GM19455 (cell line): Measurements from ENCODE around the gene ZNF513.

ENCODE experiments used
- ATAC-seq: cut with Tn5 transposase; IDR thresholded peaks from one replicate; pipeline ENCODE4 v1.9.1; 2021; ENCODE audit not compliant: unreplicated experiment

Gene ZNF513

DNA sequence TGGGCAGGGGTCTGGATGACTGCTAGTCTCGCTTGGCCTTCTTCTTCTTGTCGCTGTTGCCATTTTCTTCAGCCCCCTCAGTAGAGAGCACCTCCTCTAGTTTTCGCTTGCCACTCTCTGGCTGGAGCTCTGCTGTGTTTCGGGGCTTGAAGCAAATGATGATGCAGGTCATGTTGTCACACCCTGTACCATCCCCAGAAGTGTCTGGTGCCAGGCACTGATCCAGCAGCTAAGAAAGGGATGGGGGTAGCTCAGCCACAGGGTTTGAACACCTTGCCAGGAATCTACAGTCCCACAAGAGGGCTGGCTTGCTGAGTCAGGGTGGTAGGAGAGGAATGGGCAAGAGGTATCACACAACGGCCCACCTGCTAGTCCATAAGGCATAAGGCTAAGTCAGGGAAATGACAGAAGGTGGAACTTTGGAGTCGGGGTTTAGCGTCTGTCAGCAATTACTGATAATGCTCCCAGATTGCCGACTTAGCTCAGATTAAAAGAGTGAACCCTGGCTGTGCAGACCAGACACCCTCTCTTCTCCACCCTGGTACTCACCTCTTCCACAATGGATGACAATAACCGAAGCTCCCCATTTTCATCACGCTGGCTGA, 1.1 kb upstream of the ZNF513 start:
- no peak for ATAC-seq

DNA sequence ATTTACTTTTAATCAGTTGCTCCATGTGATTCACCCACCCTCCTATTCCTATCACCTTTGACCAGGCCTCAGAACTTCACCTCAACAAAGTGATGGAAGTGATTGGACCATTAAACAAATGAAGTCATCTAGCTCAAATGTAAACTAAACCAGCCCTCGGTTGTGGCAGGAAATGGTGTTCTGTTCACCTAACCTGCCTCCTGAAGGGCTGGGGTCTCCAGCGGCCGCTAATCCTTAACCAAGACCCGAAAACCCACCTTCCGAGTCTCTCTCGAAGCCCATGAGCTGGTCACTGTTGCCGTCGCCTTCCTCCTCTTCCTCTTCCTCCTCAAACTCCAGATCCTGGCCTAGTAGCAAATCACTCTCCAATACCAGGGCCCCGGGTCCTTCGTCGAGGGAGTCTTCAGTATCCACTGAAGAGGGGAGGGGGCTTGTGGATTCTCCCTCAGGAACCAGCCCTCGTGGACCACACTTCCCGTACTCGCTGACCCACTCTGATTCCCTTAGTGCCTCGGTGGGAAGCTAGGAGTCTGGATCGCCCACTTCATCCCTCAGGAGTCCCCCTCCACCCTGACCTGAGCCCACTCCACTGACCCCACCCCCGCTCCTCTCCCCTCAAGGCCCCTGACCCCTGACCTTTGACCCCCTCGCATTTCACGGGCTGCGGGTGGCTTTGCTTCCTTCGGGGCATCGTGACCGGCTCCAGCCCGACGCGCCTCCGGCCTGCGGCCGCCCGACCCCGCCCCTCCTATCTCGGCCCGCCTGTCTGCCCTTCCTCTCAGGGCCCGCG, 503 bp downstream of the ZNF513 start:
- peak; percentile 46 for ATAC-seq

DNA sequence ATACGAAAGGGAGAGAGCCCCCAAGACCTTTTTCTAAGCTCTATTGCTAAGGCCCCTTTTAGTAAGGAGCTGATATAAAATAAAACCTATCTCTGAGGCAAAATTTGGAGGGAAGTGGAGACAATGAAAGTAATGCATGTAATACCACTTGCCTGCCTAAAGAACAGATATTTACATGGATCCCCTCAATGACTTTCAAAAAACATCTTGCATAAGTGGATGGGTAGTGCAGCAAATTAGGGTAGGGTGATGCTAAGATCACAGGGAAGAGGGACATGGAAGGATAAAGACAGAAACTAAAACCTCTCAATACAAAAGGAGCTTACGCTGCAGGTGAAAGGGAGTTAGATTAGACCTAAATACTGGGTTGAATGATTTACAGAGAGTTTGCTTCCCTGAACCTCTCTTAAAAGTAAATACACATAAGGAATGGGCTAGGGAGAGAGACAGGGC, 1.1 kb downstream of the ZNF513 start:
- no peak for ATAC-seq

DNA sequence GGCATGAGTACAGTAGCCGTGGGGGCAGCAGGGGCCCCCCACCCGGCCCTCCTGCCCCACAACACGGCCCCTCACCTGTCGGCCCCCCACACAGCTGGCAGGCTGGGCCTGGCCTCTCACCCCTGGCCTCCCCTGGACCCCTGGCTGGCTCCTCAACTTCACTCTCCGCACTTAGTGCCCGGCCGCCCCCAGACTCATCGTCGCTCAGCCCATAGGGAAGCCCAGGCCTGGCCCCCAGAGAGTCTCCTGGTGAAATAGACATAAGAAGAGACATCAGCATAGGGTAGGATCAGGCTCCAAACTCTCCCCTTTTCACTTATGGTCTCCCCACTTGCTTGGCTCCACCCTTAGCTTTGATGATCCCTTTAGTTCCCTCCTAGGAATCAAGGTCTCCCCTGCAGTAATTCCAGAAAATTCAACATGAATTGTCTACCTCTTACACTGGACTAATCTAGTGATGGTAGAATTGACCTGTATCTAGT, 1.7 kb downstream of the ZNF513 start:
- ATAC-seq = no peak

DNA sequence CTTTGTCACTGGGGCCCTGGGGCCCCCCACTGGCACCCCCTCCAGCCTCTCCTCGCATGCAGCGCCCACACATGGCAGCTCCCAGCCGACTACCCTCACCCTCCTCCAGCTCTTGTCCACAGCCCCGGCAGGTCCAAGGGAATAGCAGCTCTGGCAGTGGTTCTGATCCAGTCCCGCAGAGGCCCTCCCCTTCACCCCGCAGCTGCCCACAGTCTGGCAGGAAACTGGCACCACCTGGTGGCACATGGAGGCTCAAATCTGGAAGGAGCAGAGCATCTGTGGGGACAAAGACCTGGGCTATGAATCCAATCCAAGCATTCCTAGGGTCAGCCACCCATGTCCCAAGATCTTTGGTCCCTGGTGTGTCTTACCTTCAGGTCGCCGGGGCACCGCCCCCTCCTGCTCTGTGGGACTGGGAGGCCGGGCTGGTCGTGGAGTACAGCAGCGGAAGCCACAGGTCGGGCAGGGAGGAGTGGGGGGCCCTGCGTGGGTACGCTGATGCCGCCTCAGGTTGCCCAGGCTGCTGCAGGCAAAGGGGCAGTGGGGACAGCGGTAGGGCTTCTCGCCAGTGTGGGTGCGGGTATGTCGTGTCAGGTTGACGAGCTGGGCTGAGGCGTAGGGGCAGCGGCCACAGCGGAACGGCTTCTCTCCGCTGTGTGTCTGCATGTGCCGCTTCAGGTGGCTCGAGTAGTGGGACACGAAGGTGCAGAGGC, 2.3 kb downstream of the ZNF513 start:
- no peak for ATAC-seq

DNA sequence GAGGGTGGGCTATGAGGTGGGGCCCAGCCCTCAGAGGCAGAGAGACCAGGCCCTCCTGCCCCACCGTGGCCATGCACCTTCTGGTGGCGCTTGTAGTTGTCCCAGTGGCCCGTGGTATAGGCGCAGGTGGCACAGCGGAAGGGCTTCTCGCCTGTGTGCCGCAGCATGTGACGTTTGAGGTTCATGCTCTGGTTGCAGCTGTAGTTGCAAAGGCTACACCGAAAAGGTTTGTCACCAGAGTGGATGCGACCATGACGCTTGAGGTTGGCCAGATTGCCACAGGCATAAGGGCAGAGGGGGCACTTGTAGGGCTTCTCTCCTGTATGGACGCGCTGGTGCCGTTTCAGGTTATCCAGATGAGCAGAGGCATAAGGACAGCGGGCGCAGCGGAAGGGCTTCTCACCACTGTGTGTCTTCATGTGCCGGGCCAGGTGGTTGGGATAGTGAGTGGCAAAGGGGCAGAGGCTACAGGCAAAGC, 2.9 kb downstream of the ZNF513 start:
- ATAC-seq = no peak

DNA sequence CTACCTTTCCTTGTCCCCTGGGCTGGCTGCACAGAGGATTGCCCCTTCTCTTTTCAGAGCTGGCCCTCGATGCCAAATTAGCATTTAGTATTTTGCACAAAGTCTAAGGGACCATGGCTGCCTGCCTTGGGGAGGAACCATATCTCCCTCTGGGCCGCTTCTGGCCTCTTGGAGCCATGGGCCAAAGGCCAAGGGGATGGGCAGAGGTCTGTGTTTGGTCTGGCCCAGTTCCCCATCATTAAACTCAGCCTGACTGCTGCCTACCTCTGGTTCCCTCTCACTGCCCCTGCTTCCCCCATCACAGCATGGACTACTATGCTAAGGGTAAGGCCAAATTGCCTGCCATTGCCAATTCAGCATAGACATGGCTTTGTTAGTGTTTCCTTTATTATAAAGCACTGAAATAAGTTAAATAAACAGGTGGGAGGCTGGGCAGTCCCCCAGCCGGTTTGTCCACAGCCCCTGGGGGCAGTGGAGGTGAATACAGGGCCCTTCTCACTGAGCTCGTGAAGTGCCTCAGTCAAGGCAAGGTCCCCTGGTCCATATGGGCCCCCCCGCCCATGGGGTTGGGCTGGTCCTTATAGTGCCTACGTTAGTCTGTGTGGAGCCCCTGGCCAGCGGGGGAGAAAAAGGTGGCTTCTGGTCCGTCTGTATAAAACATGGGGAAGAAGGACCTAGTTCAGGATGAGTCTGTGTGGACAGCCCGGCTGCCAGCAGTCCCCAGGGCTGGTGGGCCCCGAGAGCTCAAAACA, 3.5 kb downstream of the ZNF513 start:
- ATAC-seq = no peak

DNA sequence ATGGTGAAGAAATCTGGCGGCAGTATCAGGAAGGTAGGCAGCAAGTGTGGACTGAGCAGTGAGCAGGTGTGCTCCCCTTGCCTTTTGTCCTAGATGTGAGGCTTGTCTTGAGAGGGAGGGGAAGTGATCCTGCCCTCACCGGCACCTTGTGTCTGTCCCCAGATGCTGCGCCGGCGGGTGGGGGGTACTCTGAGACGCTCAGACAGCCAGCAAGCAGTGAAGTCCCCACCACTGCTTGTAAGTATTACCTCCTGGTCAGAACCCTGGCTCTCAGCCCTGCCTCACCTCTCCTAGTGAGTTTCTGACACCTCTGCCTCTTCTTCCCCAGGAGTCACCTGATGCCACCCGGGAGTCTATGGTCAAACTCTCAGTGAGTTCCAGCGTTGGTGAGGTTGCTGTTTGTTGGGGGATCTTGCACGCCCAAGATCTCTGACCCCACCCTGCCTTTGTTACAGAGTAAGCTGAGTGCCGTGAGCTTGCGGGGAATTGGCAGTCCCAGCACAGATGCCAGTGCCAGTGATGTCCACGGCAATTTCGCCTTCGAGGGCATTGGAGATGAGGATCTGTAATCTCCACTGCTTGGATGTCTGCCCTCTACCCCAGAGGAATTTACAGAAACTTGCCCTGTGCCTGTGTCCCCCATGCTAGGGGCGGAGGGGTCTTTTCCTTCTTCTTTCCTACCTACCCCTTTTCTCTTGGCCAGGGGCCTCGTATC, 4.2 kb downstream of the ZNF513 start:
- no peak for ATAC-seq

DNA sequence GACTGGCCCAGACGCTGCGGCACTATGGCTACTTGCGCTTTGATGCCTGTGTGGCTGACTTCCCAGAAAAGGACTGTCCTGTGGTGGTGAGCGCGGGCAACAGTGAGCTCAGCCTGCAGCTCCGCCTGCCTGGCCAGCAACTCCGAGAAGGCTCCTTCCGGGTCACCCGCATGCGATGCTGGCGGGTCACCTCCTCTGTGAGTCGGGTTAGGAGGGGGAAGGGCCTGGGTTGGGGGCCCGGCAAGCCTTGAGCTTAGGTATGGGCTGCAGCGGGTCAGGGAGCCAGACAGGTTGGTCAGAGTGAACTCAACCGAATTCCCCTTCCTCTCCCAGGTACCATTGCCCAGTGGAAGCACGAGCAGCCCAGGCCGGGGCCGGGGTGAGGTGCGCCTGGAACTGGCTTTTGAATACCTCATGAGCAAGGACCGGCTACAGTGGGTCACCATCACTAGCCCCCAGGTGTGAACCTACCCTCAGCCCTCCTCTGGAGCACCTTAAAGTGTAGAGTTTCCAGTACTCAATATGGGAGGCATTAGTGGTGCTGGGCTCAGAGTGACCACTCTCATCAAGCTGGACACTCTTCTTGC, 4.9 kb downstream of the ZNF513 start:
- ATAC-seq = no peak

DNA sequence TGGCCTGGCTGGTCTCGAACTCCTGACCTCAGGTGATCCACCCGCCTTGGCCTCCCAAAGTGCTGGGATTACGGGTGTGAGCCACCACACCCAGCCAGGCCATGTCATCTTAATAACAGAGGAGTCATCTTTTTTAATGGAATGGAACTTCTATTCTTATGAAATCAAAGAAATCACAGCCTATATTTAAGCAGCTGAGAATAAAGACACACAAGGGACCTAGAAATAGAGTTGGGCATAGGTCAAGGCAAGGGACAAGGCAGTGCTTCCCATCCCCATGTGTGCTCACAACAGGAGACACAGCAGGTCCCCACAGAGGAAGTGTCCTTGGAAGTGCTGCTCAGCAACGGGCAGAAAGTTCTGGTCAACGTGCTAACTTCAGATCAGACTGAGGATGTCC, 7.0 kb downstream of the ZNF513 start:
- no peak for ATAC-seq

DNA sequence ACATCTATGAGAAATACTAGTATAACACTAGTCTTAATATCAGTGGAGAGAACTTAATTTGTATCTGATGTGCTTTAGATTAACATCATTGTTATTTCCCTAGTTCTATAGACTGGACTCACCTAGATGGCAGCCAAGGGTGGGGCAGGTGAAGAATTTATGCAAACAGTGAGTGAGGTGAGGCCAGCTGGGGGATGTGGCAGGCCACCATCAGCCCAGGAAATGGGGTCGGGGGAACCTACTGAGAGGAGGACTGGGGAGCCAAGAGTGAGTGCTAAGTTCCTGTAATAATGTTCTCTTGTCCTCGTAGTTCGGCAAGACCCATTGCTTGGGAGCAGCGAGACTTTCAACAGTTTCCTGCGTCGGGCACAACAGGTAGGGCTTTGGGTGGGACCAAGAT, 7.6 kb downstream of the ZNF513 start:
- no peak for ATAC-seq

DNA sequence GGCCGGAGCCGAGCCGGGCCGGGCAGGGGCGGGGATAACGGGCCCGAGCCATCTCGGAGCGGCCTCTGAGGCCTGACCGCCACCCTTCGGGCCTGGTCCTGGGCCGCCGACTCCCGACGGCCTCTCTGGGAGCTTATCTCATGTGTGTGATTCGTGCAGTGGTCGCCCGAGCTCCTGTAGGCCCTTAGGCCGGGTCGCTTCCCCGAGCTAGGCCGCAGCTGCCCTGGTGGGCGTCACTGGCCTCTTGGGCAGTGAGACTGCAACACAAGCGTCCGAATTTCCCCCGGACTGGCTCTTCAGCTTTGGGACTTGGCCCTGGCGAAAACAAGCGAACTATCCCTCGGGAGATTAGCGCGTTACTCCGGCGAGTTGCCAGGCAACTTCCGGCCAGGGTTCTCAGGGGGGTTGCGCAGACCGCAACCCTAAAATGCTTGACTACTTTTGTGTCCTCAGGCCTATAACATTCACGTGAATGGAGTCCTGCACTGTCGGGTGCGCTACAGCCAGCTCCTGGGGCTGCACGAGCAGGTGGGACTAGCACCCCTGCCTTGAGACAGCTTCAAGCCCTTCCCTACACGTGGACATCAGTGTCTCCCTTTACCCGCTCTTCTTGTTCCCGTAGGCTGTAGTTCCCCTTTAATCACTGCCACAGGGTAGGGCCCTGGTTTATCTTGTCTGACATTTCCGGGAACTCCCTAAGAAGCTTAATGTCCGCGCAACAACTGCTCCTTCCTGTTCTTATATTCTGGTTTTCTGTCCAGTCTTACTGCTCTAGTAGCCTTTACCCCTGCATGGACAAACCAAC, 9.5 kb downstream of the ZNF513 start:
- peak; percentile 38 for ATAC-seq

DNA sequence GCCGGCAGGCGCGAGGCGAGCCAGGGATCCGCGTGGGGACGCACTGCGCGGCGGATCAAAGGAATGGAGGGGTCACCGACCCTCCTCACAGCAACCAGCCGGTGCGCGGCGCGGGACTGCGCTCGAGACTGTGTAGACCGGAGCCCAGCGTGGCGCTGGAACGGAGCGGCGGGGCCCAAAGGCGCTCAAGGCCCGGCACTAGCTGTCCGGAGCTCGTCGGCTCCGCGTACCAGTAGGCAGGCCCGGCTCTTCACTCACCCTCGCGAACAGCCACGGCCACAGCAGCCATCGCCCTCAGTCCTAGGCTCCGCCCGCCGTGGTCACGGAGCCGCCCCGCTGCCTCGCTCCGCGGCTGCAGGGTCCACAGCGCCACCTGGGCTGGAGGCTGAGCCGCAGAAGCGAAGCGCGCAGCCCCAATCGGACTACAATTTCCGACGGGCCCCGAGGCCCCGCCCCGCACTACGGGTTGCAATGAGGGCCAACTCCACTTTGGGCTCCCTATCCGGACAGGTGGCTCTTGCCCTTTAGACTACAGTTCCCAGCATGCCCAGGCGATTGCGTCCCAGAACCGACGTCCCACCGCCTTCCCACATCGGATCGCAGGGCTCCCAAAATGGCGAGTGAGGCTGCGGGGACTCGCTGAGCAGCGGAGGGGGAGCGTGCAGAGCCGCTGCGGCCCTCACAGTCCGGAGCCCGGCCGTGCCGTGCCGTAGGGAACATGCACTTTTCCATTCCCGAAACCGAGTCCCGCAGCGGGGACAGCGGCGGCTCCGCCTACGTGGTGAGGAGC, 10.3 kb downstream of the ZNF513 start, which contains the start of the genes EIF2B4 and SNX17:
TSS of gene EIF2B4 (minus strand) at position 313 of the 790 bp plus-strand sequence. CDS start at position 289, 24 bp downstream.
TSS of gene SNX17 (plus strand) at position 591 of the 790 bp plus-strand sequence. CDS start at position 719, 128 bp downstream.
- ATAC-seq = peak; percentile 88

DNA sequence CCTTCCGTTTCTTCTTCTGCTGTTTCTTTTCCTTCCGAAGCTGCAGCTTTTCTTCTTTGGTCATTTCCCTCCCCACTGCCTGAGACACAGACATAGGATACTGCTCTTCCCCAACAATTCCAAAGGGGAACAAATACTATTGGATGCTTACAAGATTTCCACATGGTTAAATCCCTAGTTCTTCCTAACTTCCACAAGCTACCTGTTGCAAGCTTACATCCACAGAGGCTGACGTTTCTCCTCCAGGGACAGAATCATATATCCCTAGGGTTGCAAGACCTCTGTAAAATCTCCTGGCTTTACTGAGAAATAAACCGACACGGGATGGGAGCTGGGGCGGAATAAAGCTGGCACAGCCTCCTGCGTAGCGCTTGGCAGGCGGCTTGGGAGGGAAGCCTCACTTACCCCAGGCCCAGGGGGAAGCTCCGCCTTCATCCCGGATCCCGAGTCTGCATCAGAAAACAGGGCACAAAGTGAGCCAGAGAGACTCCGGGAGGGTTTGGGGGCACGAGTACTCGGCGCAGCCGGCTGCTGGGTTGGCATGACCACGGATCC, 11.0 kb downstream of the ZNF513 start:
- peak; percentile 16 for ATAC-seq

DNA sequence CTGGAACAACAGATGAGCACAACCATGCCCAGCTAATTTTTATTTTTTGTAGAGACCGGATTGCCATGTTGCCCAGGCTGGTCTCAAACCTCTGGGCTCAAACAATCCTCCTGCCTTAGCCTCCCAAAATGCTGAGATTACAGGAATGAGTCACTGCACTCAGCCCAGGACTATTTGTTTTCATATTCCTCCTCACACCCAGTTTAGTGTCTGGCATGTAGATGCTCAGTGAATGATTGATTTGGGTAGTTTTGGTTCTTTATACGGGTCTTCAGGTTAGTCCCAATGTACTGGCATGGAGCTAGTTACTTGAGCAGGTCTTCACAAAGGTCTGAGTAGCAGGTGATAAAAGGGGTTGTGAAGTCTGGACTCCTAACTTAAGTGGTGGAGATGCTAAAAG, 16.6 kb downstream of the ZNF513 start:
- ATAC-seq = no peak

DNA sequence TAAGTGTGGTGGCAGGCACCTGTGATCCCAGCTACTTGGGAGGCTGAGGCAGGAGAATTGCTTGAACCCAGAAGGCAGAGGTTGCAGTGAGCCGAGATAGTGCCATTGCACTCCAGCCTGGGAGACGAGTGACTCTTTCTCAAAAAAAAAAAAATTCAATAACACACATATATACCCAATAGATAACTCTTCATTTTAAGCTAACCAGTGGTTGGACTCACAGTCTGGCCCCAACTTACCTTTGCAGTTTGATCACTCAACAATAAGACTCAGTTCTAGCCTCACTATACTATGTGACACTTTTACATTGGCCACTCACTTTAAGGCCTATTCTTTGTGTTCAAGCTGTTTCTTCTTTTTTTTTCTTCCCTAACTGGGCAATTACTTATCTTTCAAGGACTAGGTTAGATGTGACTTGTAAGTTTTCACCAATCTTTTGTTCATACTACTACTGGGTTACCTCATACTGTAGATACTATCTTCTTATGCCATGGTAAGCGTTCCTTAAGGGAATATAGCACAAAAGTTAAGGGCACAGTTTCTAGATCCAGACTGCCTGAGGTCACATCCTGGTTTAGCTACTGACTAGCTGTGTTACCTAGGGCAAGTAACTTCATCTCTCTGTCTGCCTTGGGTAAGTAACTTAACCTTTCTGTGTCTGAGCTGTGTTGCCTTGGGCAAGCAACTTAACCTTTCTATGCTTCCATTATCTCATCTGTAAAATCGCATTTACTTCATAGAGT, 17.7 kb downstream of the ZNF513 start:
- no peak for ATAC-seq
